GM13976 (cell line): ENCODE results near the gene NAALADL2.

Experiments
- DNase-seq: peaks from one replicate; pipeline ENCODE4 v3.0.0; 2012; ENCODE audit warnings: low spot score
- CTCF ChIP-seq: IDR thresholded peaks from 2 replicates; pipeline ENCODE4 v1.5.1; 2012; ENCODE audit warnings: borderline replicate concordance, mild to moderate bottlenecking; ENCODE audit not compliant: insufficient read depth; ENCODE audit errors: extremely low read depth, missing control alignments, control extremely low read depth
- in situ Hi-C: fragments of 300-500 bp; cut with MboI; formaldehyde crosslinking; loops from one replicate; pipeline ENCODE4 v1.12.0; 2022; ENCODE audit warnings: low sequenced_read_pairs, mixed read lengths, inconsistent platforms; ENCODE audit not compliant: unreplicated experiment

The NAALADL2 gene

DNA sequence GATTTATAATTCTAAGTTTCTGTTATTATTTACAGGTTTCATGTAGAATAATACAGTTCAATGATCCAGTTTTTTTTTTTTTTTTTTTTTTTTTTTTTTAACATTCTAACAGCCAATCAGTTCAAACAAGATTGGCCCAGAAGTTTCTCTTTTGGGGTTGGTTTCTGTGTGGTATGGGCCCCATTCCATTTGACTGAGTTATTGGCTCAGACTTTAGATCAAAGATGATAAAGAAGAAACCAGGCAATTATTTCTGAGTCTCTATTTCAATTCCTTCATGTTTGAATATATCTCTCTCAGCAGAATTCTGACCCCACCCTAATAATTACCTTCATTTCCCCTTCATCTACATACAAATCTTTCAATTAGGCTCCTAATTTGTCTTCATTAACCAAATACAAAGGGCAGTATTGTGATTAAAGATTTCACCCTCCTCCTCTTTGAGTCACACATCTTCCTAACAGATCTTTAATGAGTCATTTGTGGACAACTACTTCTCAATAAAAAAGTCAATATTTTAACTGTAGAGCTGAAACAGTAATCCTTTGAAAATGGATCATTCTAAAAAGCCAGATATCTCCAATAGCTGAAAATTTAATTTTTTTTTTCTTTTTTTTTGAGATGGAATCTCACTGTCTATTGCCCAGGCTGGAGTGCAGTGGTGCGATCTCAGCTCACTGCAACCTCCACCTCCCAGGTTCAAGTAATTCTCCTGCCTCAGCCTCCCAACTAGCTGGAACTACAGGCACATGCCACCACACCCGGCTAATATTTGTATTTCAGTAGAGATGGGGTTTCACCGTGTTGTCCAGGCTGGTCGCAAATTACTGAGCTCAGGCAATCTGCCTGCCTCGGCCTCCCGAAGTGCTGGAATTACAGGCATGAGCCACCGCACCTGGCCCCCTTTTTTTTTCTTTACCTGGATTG lies 878.8 kb downstream of the NAALADL2 start:
- no peak for DNase-seq
- in situ Hi-C loops: no loop called here
- TF ChIP-seq CTCF: no peak

DNA sequence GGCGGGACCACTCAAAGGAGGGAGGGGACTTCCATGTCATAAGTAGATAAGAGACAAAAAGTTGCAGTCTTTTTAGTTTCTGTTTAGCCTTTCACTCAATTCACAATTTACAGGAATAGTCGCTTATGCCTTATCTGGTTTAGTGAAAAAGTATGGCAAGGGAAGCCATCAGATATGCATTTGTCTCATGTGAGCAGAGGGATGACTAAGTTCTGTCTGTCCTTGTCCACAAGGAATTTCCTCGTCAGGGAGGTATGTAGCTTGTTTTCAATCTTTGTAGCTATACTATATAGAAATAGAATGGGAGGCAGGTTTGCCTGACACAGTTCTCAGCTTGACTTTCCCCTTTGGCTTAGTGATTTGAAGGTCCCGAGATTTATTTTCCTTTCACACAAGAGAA lies 882.8 kb downstream of the NAALADL2 start:
- in situ Hi-C loops: no loop called here
- DNase-seq: no peak
- TF ChIP-seq CTCF: no peak

DNA sequence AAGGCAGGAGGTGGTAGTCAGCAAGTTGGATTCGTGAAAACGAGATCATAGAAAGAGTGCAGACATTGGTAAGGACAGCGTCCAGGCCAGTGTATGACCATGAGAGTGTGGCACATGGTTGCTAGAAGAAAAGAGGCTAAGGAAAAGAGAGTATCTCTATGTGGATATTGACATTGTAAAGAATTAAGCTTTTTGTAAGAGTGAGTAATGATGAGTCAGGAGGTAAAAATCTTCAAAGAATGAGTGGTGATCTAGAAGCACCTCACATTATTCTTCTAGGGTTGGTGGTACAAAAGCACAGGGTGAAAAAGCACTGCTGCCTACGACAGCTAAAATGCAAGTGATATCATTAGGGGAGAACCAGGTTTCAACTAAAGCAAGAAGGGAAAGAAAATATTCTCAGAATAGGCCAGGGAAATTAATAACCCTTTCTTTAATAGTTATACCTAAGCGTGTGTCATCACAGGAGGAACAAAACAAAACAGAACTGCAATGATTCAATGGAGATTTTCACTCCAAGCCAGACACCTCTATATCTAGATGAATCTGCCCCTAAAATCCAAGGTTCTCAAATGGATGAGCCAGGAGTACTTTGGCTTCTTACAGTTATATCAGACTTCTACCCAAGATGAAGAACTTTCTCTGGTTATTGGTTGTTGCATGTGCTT lies 884.7 kb downstream of the NAALADL2 start:
- TF ChIP-seq CTCF: no peak
- in situ Hi-C loops: no loop called here
- DNase-seq: no peak

DNA sequence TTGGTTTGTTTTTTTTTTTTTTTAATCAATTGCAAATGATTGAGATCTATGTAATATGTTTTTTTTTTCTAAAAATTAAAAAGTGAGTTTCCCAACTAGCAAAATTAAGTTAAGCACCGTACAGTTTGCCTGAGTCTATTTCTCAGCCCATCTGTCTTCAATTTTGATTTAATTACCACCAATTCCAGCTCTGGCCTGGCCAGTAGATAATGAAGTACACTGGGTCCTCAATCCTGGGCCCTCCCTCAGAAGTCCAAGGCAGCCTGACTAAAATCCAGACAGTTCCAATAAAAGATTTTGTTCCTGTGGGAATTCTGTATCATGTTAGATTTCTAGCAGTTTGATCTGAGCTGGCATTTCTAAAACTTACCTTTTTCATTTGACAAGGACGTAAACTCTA lies 887.2 kb downstream of the NAALADL2 start:
- in situ Hi-C loops: no loop called here
- TF ChIP-seq CTCF: no peak
- no peak for DNase-seq

- DNase-seq: no peak
- in situ Hi-C loops: no loop called here
Measured at GRCh38 chr3:175748087-175748730, 889.1 kb downstream of the NAALADL2 start.

More at GRCh38 chr3:175748087-175748730, 889.1 kb downstream of the NAALADL2 start:
- no peak for TF ChIP-seq CTCF
